IPS-18c (cell line): Measurements from ENCODE around the gene EGLN3.
A peak's percentile ranks its signal among the peaks of the same experiment; 100 is the strongest.
"Not testable (repeated sequence)": the region's sequence is repeated elsewhere in the genome, so short reads cannot be mapped to it uniquely, and the experiment has no call there.

Experiments used
- H3K4me3 ChIP-seq: 2 replicates; pipeline ENCODE4 v1.7.0; 2013; ENCODE audit warnings: low read depth, mild to moderate bottlenecking, low read length, moderate library complexity; ENCODE audit not compliant: insufficient read depth
- H3K9me3 ChIP-seq: one replicate; pipeline ENCODE4 v1.6.1; 2013; ENCODE audit warnings: mild to moderate bottlenecking, low read length, moderate library complexity; ENCODE audit not compliant: control insufficient read depth, insufficient read depth

EGLN3 gene

DNA sequence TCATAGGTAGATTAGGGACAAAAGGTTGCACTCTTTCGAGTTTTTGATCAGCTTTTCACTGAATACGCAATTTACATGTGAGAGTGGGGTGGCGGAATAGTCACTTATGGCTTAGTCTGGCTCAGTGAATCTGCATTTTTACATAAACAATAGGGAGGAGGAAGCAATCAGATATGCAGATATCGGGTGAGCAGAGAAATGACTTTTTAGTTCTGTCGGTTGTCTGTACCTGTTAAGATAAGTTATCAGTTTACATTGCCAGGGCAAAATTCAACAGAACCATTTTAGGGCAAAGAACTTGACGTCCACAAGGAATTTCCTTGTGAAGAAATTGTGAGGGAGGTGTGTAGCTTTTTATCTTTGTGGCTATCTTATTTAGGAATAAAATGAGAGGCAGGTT is 15.4 kb upstream of the EGLN3 start:
- Histone ChIP-seq H3K9me3 (peaks cover 2% of the 10 kb centered on the region), H3K4me3 (no peak overlapping the region)

DNA sequence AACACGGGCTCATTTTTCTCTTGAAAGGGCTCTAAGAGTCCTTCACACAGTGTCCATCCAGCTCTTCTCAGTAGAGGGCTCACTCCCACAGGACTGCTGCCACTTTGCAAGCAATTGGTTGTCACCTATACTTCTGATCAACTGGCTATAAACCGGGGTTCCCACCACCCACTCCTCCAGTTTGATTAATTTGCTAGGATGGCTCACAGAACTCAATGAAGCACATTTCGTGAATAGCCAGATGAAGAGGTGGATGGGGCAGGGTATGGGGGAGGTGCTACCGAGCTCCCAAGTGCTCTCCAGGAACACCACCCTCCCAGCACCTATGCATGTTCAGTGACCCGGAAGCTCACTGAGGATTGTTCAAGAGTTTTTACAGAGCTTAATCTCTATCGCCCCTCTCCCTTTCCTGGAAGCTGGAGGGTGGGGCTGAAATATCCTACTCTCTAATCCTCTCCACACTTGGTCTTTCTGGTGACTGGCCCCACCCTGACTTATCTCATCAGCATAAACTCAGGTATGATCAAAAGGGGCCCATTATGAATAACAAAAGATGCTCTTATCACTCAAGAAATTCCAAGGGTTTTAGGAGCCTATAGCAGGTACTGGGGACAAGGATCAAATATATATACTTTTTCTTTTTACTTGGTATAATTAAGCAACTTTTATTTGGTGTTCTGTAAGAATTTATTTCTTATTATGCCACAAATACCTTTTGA is 13.9 kb upstream of the EGLN3 start:
- Histone ChIP-seq H3K4me3 (no peak overlapping the region), H3K9me3 (peaks cover 2% of the 10 kb centered on the region)

DNA sequence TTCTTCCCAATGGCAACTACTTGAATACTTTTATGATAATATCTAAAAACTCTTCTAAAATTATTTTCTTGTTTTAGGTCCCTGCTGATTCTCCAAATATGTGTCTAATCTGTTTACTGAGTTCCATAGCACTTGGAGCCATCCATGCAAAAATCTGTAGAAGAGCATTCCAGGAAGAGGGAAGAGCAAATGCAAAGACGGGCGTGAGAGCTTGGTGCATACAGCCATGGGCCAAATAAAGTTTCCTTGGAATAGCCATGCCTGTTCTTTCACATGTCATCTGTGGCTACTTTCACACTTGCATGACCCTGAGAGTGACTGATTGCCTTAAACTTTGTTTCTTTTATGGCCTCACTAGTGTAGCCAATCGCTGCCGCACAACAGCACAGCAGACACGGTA is 13.0 kb upstream of the EGLN3 start:
- no peak overlapping the region for H3K4me3 ChIP-seq
- H3K9me3 ChIP-seq, result peaks cover 2% of the 10 kb centered on the region

DNA sequence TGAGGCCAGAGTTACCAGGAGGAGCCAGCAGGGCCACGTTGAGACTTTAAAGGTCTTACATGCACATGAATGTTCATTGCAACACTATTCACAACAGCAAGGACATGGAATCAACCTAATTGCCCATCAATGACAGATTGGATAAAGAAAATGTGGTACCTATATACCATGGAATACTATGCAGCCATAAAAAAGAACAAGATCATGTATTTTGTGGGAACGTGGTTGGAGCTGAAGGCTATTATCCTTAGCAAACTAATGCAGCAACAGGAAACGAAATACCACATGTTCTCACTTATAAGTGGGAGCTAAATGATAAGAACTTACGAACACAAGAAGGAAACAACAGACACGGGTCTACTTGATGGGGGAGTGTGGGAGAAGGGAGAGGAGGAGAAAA is 11.6 kb upstream of the EGLN3 start:
- not testable (repeated sequence) for H3K9me3 ChIP-seq, H3K4me3 ChIP-seq

DNA sequence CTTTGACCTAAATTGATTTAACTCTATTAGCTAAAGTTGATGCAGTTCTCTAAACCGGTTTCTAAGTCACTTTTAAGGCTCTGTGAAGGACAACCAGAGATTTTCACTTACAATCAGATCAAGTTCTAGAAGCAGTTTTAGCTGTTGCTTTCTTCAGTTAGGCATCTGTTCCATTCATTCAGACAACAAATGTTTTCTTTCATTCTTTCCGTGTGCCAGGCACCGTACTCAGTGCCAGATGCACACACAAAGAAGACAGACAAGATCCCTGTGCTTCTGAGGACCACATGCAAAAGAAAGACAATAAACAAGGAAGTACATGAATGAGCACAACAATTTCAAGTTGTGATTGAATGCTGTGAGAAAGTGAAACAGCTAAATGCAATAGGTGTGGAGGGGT is 11.1 kb upstream of the EGLN3 start:
- peaks cover 2% of the 10 kb centered on the region for H3K9me3 ChIP-seq
- H3K4me3 ChIP-seq, result no peak overlapping the region

DNA sequence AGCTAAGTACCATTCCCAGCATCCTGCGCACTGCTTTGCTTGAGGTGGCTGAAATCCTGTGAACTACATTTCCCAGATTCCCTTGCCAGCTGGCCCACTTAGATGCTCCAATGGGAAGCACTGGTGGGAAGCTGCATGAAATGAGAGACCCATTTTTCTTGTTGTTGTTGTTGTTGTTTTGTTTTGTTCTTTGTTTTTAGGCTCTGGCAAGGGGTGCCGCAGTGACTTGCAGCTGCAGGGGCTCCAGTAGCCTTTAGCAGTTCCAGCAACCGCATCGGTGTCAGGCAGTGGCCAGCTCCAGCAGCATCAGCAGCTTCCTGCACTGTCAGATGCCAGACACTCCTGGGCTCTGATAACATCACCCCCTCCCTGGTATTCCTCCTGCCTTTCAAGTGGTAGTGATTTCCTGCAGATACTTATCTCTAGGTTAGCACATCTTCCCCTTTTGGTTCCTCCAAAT is 8.8 kb upstream of the EGLN3 start:
- Histone ChIP-seq H3K9me3 (no peaks in the 10 kb centered on the region), H3K4me3 (no peak overlapping the region)

DNA sequence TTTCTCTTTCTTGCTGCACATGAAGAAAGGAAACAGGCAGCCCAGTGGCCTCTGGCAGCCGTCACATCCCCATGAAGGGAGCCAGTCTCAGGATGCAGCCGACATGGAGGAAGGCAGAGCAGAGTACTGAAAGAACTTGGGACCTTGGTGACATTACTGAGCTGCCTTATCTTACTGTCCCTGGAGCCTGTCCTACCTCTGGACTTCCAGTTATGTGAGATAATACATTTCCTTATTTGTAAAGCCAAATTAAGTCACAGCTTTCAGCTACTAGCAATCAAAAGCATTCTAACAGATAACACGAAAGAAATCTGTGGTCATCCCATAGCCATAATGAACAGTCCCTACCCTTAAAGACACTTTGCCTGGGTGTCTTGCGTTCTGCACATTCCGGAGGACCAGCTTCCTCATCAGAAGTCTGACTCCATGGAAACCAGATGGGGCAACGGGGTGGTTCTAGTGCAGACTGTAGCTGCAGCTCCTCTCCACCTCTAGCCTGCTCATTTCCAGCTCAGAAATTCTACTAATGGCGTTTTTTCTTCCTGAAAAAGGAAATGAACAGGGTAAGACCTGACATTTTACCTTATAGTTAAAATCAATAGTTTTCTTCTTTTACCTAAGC is 7.8 kb upstream of the EGLN3 start:
- Histone ChIP-seq H3K9me3 (no peaks in the 10 kb centered on the region), H3K4me3 (no peak overlapping the region)

DNA sequence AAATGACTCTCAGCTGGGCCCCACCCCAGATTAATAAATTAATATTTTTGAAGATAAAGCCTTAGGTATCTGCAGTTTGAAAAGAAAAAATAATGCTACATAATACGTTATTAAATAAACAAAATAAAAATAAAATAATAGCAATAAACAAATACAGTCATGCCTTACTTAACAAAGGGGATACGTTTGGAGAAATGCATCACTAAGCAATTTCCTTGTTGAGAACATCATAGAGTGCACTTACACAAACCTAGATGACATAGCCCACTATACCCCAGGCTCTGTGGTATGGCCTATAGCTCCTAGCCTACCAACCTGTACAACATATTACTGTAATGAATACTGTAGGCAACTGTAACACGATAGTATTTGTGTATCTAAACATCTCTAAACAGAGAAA is 7.1 kb upstream of the EGLN3 start:
- Histone ChIP-seq H3K9me3 (no peaks in the 10 kb centered on the region), H3K4me3 (no peak overlapping the region)

DNA sequence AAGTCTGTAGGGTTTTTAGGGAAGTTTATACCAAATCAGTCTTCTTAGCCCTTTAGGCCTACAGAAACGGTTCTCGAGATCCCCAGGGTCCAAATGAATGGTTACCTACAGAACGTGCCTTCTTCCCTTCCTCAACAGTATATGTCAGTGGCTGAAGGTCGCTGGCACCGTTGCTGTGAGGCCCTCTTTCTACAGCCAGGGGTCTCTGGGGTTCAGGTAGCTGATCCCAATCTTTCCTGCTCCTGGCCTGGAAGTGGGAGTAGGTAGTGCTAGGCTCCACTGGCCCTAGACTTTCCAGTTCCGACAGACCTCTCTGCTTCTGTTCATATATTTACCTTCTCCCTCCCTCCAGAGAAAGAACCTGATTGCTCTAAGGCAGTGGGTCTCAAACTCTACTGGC is 6.4 kb upstream of the EGLN3 start:
- no peaks in the 10 kb centered on the region for H3K9me3 ChIP-seq

DNA sequence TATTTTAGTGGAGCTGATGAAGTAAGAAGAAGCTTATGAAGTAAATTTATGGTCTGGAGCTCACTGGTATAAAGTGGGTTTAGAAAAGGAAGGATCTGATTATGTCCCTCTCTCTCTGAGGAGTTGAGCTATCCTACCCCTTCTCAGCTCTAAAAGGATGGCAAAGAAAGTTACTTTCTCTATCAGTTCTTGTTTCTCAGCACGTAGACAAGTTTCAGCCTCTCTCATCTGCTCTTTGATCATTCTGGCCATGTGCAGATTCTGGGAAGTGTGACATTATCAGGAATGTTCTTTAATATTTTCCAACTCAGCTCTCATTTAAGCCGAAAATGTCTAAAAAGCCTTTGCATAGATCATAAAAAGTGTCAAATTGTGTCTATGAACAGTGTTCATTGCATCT is 5.8 kb upstream of the EGLN3 start:
- no peaks in the 10 kb centered on the region for H3K9me3 ChIP-seq
- no peak overlapping the region for H3K4me3 ChIP-seq

More for the DNA sequence above, 6.4 kb upstream of the EGLN3 start:
- H3K4me3 ChIP-seq, result no peak overlapping the region

DNA sequence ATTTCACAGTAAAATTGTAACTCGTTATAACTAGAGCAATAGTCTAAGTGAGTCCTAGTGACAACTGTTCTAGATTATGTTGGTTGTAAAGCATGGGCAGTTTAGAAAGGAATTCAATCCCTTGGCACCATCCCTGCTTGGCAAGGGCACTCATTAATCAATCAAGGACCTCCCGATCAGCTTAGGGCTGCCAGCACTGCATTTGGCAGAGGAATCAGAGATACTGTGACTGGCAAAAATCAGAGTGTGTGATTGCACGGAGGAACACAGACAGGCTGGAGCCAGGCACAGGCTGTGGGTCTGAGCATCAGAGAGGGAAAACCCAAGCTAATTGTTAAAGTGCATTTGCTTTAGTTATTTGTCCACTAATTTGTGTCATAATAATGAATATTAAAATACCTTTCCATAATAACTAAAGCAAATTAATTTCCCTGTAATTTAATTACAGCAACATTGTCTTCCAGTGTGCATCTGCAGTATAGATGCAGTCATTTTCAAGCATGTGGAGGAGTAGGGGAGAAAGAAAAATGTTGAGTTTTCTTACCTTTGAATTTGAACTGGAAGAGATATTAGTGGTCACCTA is 3.2 kb upstream of the EGLN3 start:
- Histone ChIP-seq H3K4me3 (no peak overlapping the region), H3K9me3 (no peaks in the 10 kb centered on the region)

DNA sequence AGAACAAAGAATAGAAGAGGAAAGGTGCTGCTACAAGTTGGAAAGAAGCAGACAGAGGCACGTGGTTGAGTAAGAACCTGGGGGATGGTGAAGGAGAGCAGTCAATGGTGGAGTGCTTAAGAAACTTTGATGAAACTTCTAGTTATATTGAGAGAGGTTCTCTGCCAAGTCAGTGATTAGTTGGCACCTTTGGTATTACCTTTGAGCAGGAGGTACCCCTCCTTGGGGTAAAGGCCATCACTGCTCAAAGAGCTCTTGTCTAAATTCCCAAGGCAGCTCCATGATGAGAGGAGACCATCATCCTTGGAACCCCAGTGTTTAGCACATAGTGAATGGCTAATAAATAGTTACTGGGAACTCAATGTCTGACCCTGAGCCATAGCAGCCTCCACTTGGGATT is 1.7 kb upstream of the EGLN3 start:
- H3K4me3 ChIP-seq, result no peak overlapping the region
- no peaks in the 10 kb centered on the region for H3K9me3 ChIP-seq

DNA sequence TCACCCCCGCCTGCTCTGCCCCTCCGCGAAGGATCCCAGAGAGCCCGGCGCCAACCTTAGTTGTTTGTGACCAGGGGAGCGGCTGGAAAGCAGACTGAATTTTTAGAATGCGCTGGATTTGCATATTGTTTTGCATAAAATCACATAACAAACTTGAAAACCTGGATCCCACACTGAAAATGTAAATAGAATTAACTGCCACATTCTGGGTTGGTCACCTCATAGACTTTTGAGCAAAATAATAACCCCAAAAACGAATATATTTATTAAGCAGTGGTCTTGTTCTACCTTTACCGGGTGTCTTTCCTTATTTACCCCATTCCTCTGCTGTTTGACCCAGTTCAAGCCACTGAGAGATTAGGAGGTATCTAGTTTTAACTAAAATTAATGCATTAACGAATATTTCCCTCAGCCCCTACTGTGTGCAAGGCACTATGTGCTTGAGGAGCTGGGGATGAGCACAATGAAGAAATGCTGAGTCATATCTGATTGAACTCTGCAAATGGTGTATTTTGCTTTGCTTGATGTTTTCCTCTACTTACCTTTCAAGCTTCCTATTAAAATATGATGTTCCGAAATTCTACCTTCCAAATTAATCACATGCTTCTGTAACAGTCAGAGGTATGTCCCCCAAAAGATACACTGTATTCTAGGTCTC is 438 bp upstream of the EGLN3 start:
- Histone ChIP-seq H3K9me3 (no peaks in the 10 kb centered on the region), H3K4me3 (no peak overlapping the region)

DNA sequence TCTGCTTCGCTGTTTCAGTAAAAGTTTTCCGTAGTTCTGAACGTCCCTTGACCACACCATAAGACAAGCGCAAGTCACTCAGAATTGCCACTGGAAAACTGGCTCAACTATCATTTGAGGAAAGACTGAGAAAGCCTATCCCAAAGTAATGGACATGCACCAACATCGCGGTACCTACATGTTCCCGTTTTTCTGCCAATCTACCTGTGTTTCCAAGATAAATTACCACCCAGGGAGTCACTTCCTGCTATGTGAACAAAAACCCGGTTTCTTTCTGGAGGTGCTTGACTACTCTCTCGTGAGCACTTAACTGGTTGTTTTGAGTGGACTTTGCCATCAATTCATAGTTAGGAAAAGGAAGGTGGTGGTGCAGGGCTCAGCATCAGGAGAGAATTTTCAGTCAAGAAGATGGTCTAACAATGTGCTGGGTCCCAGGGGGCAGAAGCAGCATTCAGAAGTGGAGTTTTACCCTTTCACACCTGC is 1.4 kb downstream of the EGLN3 start:
- no peaks in the 10 kb centered on the region for H3K9me3 ChIP-seq
- peak overlapping the region; percentile 63 for H3K4me3 ChIP-seq

DNA sequence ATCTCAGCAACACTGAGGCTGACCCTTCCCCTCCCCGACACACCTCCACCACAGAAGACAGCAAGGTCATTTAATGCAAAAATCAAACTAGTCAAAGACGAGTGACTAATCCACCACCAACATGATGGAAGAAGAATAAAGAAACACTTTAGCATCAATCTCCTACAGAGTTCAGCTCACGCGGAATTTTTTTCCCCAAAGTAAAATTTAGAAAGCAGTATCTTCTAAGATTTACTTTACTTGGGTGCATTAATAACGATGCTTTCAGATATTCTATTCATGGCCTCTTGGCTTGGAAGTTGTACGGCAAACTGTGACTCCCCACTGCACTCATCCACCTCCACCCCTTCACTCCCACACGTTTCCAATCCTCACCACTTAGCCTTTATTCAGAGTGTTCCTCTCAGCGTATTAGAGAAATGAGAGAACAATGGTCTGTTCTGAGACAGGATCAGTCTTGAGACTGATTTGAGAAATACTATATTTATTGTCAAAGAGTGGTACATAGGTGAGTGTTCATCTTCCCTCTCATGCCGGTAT is 1.9 kb downstream of the EGLN3 start:
- H3K4me3 ChIP-seq, result peak overlapping the region; percentile 63

DNA sequence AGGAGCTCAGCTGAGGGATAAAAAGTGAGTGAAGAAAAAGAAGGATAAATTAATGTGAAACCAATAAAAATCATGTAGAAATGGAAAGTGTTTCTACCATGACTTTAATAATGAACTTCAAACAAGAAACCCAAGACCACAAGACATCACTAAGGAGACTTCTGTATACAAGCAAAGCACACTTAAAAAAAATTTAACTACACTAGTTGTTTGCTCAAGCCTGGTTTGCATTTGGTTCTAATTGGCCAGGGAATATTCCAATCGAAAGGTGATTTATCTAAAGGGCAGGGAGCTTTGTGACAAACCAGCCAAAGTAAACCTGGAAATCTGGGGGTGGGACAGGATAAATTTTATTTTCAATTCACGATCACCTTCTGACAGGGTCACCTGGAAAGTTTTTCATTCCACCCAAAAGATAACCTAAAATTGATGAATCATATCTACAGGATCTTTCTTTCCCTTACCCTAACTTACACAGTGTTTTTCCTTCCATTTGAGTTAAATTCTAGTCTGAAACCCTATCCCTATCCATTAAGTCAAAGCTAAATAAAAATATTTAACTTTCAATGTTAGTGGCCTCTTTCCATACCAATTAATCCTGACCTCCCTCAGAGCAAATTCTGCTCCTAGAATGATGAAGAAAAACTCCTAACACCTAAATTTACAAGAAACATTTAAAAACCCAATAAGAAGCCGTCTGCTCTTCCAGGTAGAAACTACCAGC is 2.6 kb downstream of the EGLN3 start:
- H3K9me3 ChIP-seq, result no peaks in the 10 kb centered on the region
- peak overlapping the region; percentile 63; the same call in 1 of the 2 replicates for H3K4me3 ChIP-seq

More for the DNA sequence above, 1.9 kb downstream of the EGLN3 start:
- no peaks in the 10 kb centered on the region for H3K9me3 ChIP-seq
